Endothelial cell of umbilical vein (primary cell): ENCODE measurements around the gene MAST4. TPM values are rescaled to one million over a fixed set of nuclear protein-coding genes. Genes with fewer than 3 reads are reported as not detected.

ENCODE experiments used
- BruUV-seq: library from RNA; stranded (reverse); fragments of 400-500 nt; replicated peaks from 2 replicates; lab custom pipeline; 2021; lab: Mats Ljungman, UMichigan
- CTCF ChIA-PET: fragments of 300-600, 350-600 bp; sonication (Branson Sonifier 250); formaldehyde crosslinking; loops from one replicate; lab custom pipeline; 2021; ENCODE audit warnings: antibody characterized with exemption, inconsistent platforms; lab: Charles Lee
- POLR2A ChIA-PET: fragments of 300-600, 350-600 bp; sonication (Branson Sonifier 250); formaldehyde crosslinking; loops from one replicate; lab custom pipeline; 2021; ENCODE audit warnings: antibody characterized with exemption, inconsistent platforms; lab: Charles Lee
- DNase-seq: peaks from one replicate; pipeline ENCODE4 v3.0.0-alpha.2; 2011; ENCODE audit warnings: low read depth, low spot score
- FAIRE-seq: peaks from 2 replicates; lab custom pipeline; 2011; peaks lifted over from hg19 to GRCh38; lab: Jason Lieb, UNC
- H2AFZ ChIP-seq: 2 replicates; pipeline ENCODE4 v1.6.0; 2012; ENCODE audit warnings: low read depth, low read length, control low read depth, inconsistent platforms
- H3K27ac ChIP-seq: 2 replicates; pipeline ENCODE4 v1.5.1; 2011; ENCODE audit warnings: low read depth, mild to moderate bottlenecking, control low read depth, low read length, moderate library complexity; ENCODE audit not compliant: insufficient read depth
- H3K27me3 ChIP-seq, 2 experiments: 2 replicates each; pipeline versions ENCODE4 v1.6.0 to v1.6.1; 2011; ENCODE audit warnings: low read length in 2 of 2, mixed read lengths in 1 of 2; ENCODE audit not compliant: control insufficient read depth in 2 of 2, insufficient read depth in 2 of 2
- H3K36me3 ChIP-seq, 2 experiments: 2 replicates in 1 of 2; 3 replicates in 1 of 2; pipeline ENCODE4 v1.5.1; 2011; ENCODE audit warnings: low read length in 2 of 2, mild to moderate bottlenecking in 1 of 2, moderate library complexity in 1 of 2; ENCODE audit not compliant: control insufficient read depth in 2 of 2, insufficient read depth in 2 of 2; ENCODE audit errors: extremely low read depth in 1 of 2
- H3K4me1 ChIP-seq: 3 replicates; pipeline ENCODE4 v1.5.1; 2011; ENCODE audit warnings: mild to moderate bottlenecking, low read length; ENCODE audit not compliant: control insufficient read depth, insufficient read depth; ENCODE audit errors: extremely low read depth
- H3K4me2 ChIP-seq: 2 replicates; pipeline ENCODE4 v1.6.1; 2011; ENCODE audit warnings: low read length, control low read depth, mixed read lengths; ENCODE audit not compliant: insufficient read depth
- H3K4me3 ChIP-seq, 3 experiments: fragments of 200-600 bp in 1 of 3; sonication (generic), shearing (Covaris generic) in 1 of 3; replicated peaks in 1 of 3; 2 replicates each; pipeline ENCODE4 v1.5.1; 2011 to 2016; ENCODE audit warnings: control low read depth in 3 of 3, low read length in 3 of 3, mild to moderate bottlenecking in 2 of 3, inconsistent platforms in 1 of 3, low read depth in 1 of 3, moderate library complexity in 1 of 3; ENCODE audit not compliant: insufficient read depth in 1 of 3
- H3K79me2 ChIP-seq: 2 replicates; pipeline ENCODE4 v1.6.0; 2012; ENCODE audit warnings: low read length, inconsistent platforms; ENCODE audit not compliant: control insufficient read depth, insufficient read depth
- H3K9ac ChIP-seq: replicated peaks from 2 replicates; pipeline ENCODE3; 2011; ENCODE audit warnings: low read length, control low read depth; ENCODE audit not compliant: insufficient read depth; ENCODE audit errors: extremely low read depth
- H3K9me1 ChIP-seq: replicated peaks from 3 replicates; pipeline ENCODE4 v1.6.0; 2011; ENCODE audit warnings: mild to moderate bottlenecking, low read length; ENCODE audit not compliant: control insufficient read depth, insufficient read depth; ENCODE audit errors: extremely low read depth
- H3K9me3 ChIP-seq: replicated peaks from 2 replicates; pipeline ENCODE4 v1.5.1; 2012; ENCODE audit warnings: low read length, inconsistent platforms; ENCODE audit not compliant: control insufficient read depth, insufficient read depth
- H4K20me1 ChIP-seq: replicated peaks from 2 replicates; pipeline ENCODE3; 2011; ENCODE audit warnings: mild to moderate bottlenecking, low read length; ENCODE audit not compliant: control insufficient read depth, insufficient read depth; ENCODE audit errors: extremely low read depth
- CTCF ChIP-seq, 2 donors: IDR thresholded peaks; 1 replicate in 1 of 2; 2 replicates in 1 of 2; pipeline ENCODE4 v1.5.1; 2011; ENCODE audit warnings: low read length in 2 of 2, mild to moderate bottlenecking in 2 of 2, moderate library complexity in 2 of 2, control low read depth in 1 of 2, inconsistent platforms in 1 of 2, low read depth in 1 of 2; ENCODE audit not compliant: insufficient read depth in 1 of 2; ENCODE audit errors: extremely low read depth in 1 of 2
- EZH2 ChIP-seq: IDR thresholded peaks from 2 replicates; pipeline ENCODE4 v1.6.1; 2012; ENCODE audit warnings: borderline replicate concordance, low read depth, mild to moderate bottlenecking, moderate library complexity, low read length, inconsistent platforms; ENCODE audit not compliant: severe bottlenecking
- FOS ChIP-seq: IDR thresholded peaks from 2 replicates; pipeline ENCODE4 v1.6.1; 2011; ENCODE audit warnings: mild to moderate bottlenecking, low read length, moderate library complexity, borderline replicate concordance; ENCODE audit not compliant: insufficient read depth
- GATA2 ChIP-seq: IDR thresholded peaks from 2 replicates; pipeline ENCODE4 v1.7.0; 2011; ENCODE audit warnings: low read depth, mild to moderate bottlenecking, moderate library complexity, mixed read lengths, low read length; ENCODE audit not compliant: insufficient read length, insufficient read depth
- JUN ChIP-seq: IDR thresholded peaks from 2 replicates; pipeline ENCODE4 v1.6.1; 2011; ENCODE audit warnings: borderline replicate concordance, low read depth; ENCODE audit not compliant: insufficient read length, insufficient read depth
- MAX ChIP-seq: IDR thresholded peaks from 2 replicates; pipeline ENCODE4 v1.6.1; 2011; ENCODE audit not compliant: insufficient read depth, insufficient read length
- MYC ChIP-seq: IDR thresholded peaks from one replicate; pipeline ENCODE4 v1.6.1; 2011; ENCODE audit warnings: mild to moderate bottlenecking, low read depth, low read length
- POLR2A ChIP-seq: IDR thresholded peaks from 2 replicates; pipeline ENCODE4 v1.6.1; 2012; ENCODE audit warnings: low read depth, mild to moderate bottlenecking, control low read depth, low read length
- POLR2AphosphoS5 ChIP-seq: IDR thresholded peaks from 2 replicates; pipeline ENCODE4 v1.6.1; 2012; ENCODE audit warnings: low read depth, mild to moderate bottlenecking, control low read depth, low read length, moderate library complexity; ENCODE audit not compliant: insufficient read depth
- dilution Hi-C: fragments of 300-500 bp; cut with MboI; formaldehyde crosslinking; loops from one replicate; pipeline ENCODE4 v1.15.0; 2019; ENCODE audit warnings: low sequenced_read_pairs; ENCODE audit not compliant: extremely low pct_ligation_motif_present
- intact Hi-C: fragments of 100-400 bp; cut with micrococcal nuclease; formaldehyde crosslinking; loops from one replicate; pipeline ENCODE4 v1.10.0; 2022
- polyA plus RNA-seq, 4 experiments: library from polyadenylated mRNA; depleted of rRNA in 3 of 4; stranded (reverse) in 3 of 4; unstranded in 1 of 4; fragments of >200 nt; gene quantifications; 2 replicates each; pipeline versions ENCODE4 v1.2.1 to v1.2.3, GENCODE V29; 2011 to 2012; ENCODE audit warnings: missing spikeins in 1 of 4
- total RNA-seq: library from RNA; stranded (reverse); gene quantifications from 2 replicates; pipeline ENCODE4 v1.2.3, GENCODE V29; 2021

MAST4 gene
- total and polyA plus RNA-seq, 2 donors (not counting 3 experiments of a cell fraction or from before 2014, with no cell fraction given) = 40.2 to 116 TPM

GRCh38 chr5:66982056-66982387 lies 385.8 kb downstream of the MAST4 start:
- Histone ChIP-seq H3K9me3 (no peaks in the 10 kb centered on the region), H3K36me3 (no peaks in the 10 kb centered on the region), H3K4me3 (no peak overlapping the region), H3K4me1 (no peaks in the 10 kb centered on the region), H4K20me1 (no peaks in the 10 kb centered on the region), H3K27me3 (no peaks in the 10 kb centered on the region), H2AFZ (no peak overlapping the region), H3K4me2 (no peak overlapping the region), H3K79me2 (no peaks in the 10 kb centered on the region), H3K27ac (no peak overlapping the region), H3K9me1 (no peaks in the 10 kb centered on the region), H3K9ac (no peak overlapping the region)
- dilution Hi-C loops (no loop called here), intact Hi-C loops (no loop called here)
- POLR2A ChIA-PET = no interaction called here
- FAIRE-seq = no peak
- no TSS peak for BruUV-seq
- DNase-seq = no peak
- CTCF ChIA-PET = interaction anchor here (1.0 kb wide), 1 partner anchor 227 kb away, joined by 3 read pairs; no protein-coding TSS in a partner anchor
- no peak for TF ChIP-seq MYC
- no peak for TF ChIP-seq POLR2AphosphoS5
- no peak for TF ChIP-seq EZH2
- no peak for TF ChIP-seq JUN

GRCh38 chr5:66982470-66982869 lies 386.3 kb downstream of the MAST4 start:
- no peaks in the 10 kb centered on the region for H4K20me1 ChIP-seq
- H3K4me3 ChIP-seq = no peak overlapping the region
- H3K9ac ChIP-seq = no peak overlapping the region
- no peaks in the 10 kb centered on the region for H3K36me3 ChIP-seq
- FAIRE-seq (no peak), DNase-seq (no peak)
- no peaks in the 10 kb centered on the region for H3K4me1 ChIP-seq
- H3K27me3 ChIP-seq = no peaks in the 10 kb centered on the region
- no peak overlapping the region for H3K4me2 ChIP-seq
- TF ChIP-seq JUN = no peak
- TF ChIP-seq EZH2 = no peak
- no peak for TF ChIP-seq FOS
- no peak for TF ChIP-seq POLR2A
- no peak for TF ChIP-seq POLR2AphosphoS5
- TF ChIP-seq CTCF (IDR thresholded peaks at IDR 0.05; ENCODE audit: extremely low read depth in 1 of 2, insufficient read depth in 1 of 2, low read depth in 1 of 2, low read length in 2 of 2) = no peak
- no peak for TF ChIP-seq MAX
- no peak for TF ChIP-seq MYC
- no peak for TF ChIP-seq GATA2
- H3K79me2 ChIP-seq = no peaks in the 10 kb centered on the region
- no peaks in the 10 kb centered on the region for H3K9me1 ChIP-seq
- dilution Hi-C loops = no loop called here
- intact Hi-C loops = no loop called here
- no TSS peak for BruUV-seq
- CTCF ChIA-PET = interaction anchor here (1.0 to 1.7 kb wide), 4 partner anchors 24 to 227 kb away, joined by 3 to 4 read pairs (median 3); no protein-coding TSS in a partner anchor
- no peak overlapping the region for H3K27ac ChIP-seq
- POLR2A ChIA-PET = no interaction called here
- no peak overlapping the region for H2AFZ ChIP-seq
- H3K9me3 ChIP-seq = no peaks in the 10 kb centered on the region
